ENCODE results near the gene KIAA1671. TPM values are rescaled to one million over a fixed set of nuclear protein-coding genes. Genes with fewer than 3 reads are reported as not detected.

KIAA1671 gene
- total and polyA plus RNA-seq, 9 of the 15 experiments (the other 6 are each of a cell fraction or from before 2014, with no cell fraction given): under 0.01 to 0.11 (median 0.02) TPM; not detected in 5

GRCh38 chr22:25051073-25051472 is 98.6 kb downstream of the KIAA1671 start:
- Histone ChIP-seq H4K20me1 (replicated peaks; ENCODE audit: control insufficient read depth, insufficient read depth, low read length) (no peaks in the 10 kb centered on the region), H3K4me1 (replicated peaks in 1 of 2; ENCODE audit: control insufficient read depth in 2 of 2, insufficient read depth in 2 of 2, low read length in 2 of 2) (no peaks in the 10 kb centered on the region), H2AFZ (ENCODE audit: low read depth, low read length) (no peak overlapping the region), H3K9me3 (replicated peaks; ENCODE audit: control insufficient read depth, insufficient read depth, low read depth, low read length) (peaks cover 1% of the 10 kb centered on the region; the same call in 1 of the 2 replicates), H3K27me3 (ENCODE audit: control insufficient read depth in 2 of 2, insufficient read depth in 2 of 2, low read length in 2 of 2) (no peaks in the 10 kb centered on the region; a peak in 1 of 5 replicates), H3K9ac (ENCODE audit: insufficient read depth in 1 of 2, low read depth in 2 of 2, low read length in 2 of 2) (no peak overlapping the region), H3K4me3 (no peak overlapping the region), H3K4me2 (ENCODE audit: insufficient read depth, low read length) (no peak overlapping the region), H3K9me1 (ENCODE audit: control insufficient read depth, insufficient read depth, low read length) (no peaks in the 10 kb centered on the region), H3K27ac (ENCODE audit: extremely low read depth, low read depth, low read length) (no peak overlapping the region), H3K36me3 (ENCODE audit: control insufficient read depth, insufficient read depth, low read length) (no peaks in the 10 kb centered on the region), H3K79me2 (ENCODE audit: control insufficient read depth, insufficient read depth, low read length) (no peaks in the 10 kb centered on the region)
- no peak for FAIRE-seq
- WGBS (ENCODE audit: insufficient coverage, low coverage, missing lambda C conversion rate): 0% methylated on average over 2 of the region's 2 CpGs
- in situ Hi-C loops (cut with MboI): no loop called here
- no peak for ATAC-seq
- intact Hi-C loops (cut with micrococcal nuclease): no loop called here
- no peak for TF ChIP-seq POU5F1 (IDR thresholded peaks at IDR 0.05; ENCODE audit: borderline replicate concordance, low read depth, low read length, partially characterized antibody)
- TF ChIP-seq CTCF (IDR thresholded peaks at IDR 0.05 in 2 of 3, conservative IDR thresholded peaks at IDR 0.05 in 1 of 3; ENCODE audit: insufficient read depth in 2 of 3, low read depth in 1 of 3, low read length in 3 of 3): peak; percentile 30 to 60 (median 51); a peak in 5 of 6 replicates
- 0 out of 3 replicates have a peak, but pooled peaks of 1 of the 2 experiments have one; percentile 31 for TF ChIP-seq CBX3 (IDR thresholded peaks at IDR 0.05; ENCODE audit: borderline replicate concordance in 1 of 2, low read length in 2 of 2)
- ChIA-PET CTCF (ENCODE audit: low intra/inter-chr PET ratio) (no interaction called here), POLR2A (no interaction called here)
- BruUV-seq (replicated peaks): no TSS peak
- peak in 3 of 4 experiments; percentile 27 to 38 (median 35) for DNase-seq (ENCODE audit: extremely low read depth in 1 of 4, low spot score in 3 of 4)
